ENCODE data around the gene NHEJ1.

The NHEJ1 gene

GRCh38 chr2:219078126-219078525 is 82.5 kb downstream of the NHEJ1 start:
- Histone ChIP-seq H3K4me1 (ENCODE audit: insufficient read depth, low read length) (no peaks in the 10 kb centered on the region), H3K4me3 (ENCODE audit: low read depth in 1 of 2, low read length in 2 of 2) (no peak overlapping the region), H3K9me3 (ENCODE audit: low read length) (no peaks in the 10 kb centered on the region), H3K36me3 (ENCODE audit: insufficient read depth, low read length) (peaks cover 14% of the 10 kb centered on the region), H3K9ac (ENCODE audit: low read length) (no peak overlapping the region), H3K27ac (ENCODE audit: low read depth, low read length) (no peak overlapping the region), H3K27me3 (ENCODE audit: control insufficient read depth in 1 of 2, insufficient read depth in 2 of 2, low read length in 2 of 2) (no peaks in the 10 kb centered on the region)

- Histone ChIP-seq H3K4me3 (ENCODE audit: low read depth in 1 of 2, low read length in 2 of 2) (no peak overlapping the region), H3K4me1 (ENCODE audit: insufficient read depth, low read length) (no peaks in the 10 kb centered on the region), H3K27me3 (ENCODE audit: control insufficient read depth in 1 of 2, insufficient read depth in 2 of 2, low read length in 2 of 2) (no peaks in the 10 kb centered on the region), H3K27ac (ENCODE audit: low read depth, low read length) (no peak overlapping the region), H3K9me3 (ENCODE audit: low read length) (no peaks in the 10 kb centered on the region), H3K36me3 (ENCODE audit: insufficient read depth, low read length) (peaks cover 14% of the 10 kb centered on the region), H3K9ac (ENCODE audit: low read length) (no peak overlapping the region)
Measured at GRCh38 chr2:219076253-219076652, 84.4 kb downstream of the NHEJ1 start.

- H3K4me3 ChIP-seq (ENCODE audit: low read depth in 1 of 2, low read length in 2 of 2), result no peak overlapping the region
- H3K9me3 ChIP-seq (ENCODE audit: low read length), result no peaks in the 10 kb centered on the region
- no peak overlapping the region for H3K9ac ChIP-seq (ENCODE audit: low read length)
- no peaks in the 10 kb centered on the region for H3K27me3 ChIP-seq (ENCODE audit: control insufficient read depth in 1 of 2, insufficient read depth in 2 of 2, low read length in 2 of 2)
- H3K4me1 ChIP-seq (ENCODE audit: insufficient read depth, low read length), result no peaks in the 10 kb centered on the region
- H3K27ac ChIP-seq (ENCODE audit: low read depth, low read length), result no peak overlapping the region
- H3K36me3 ChIP-seq (ENCODE audit: insufficient read depth, low read length), result peaks cover 14% of the 10 kb centered on the region
Measured at GRCh38 chr2:219073413-219074129, 87.0 kb downstream of the NHEJ1 start.

- Histone ChIP-seq H3K9ac (ENCODE audit: low read length) (no peak overlapping the region), H3K9me3 (ENCODE audit: low read length) (no peaks in the 10 kb centered on the region), H3K4me3 (ENCODE audit: low read depth in 1 of 2, low read length in 2 of 2) (no peak overlapping the region), H3K27me3 (ENCODE audit: control insufficient read depth in 1 of 2, insufficient read depth in 2 of 2, low read length in 2 of 2) (no peaks in the 10 kb centered on the region), H3K4me1 (ENCODE audit: insufficient read depth, low read length) (no peaks in the 10 kb centered on the region), H3K36me3 (ENCODE audit: insufficient read depth, low read length) (peaks cover 14% of the 10 kb centered on the region), H3K27ac (ENCODE audit: low read depth, low read length) (no peak overlapping the region)
Measured at GRCh38 chr2:219072741-219073250, 87.8 kb downstream of the NHEJ1 start.

- Histone ChIP-seq H3K27ac (ENCODE audit: low read depth, low read length) (no peak overlapping the region), H3K36me3 (ENCODE audit: insufficient read depth, low read length) (peaks cover 7% of the 10 kb centered on the region), H3K9me3 (ENCODE audit: low read length) (no peaks in the 10 kb centered on the region), H3K27me3 (ENCODE audit: control insufficient read depth in 1 of 2, insufficient read depth in 2 of 2, low read length in 2 of 2) (no peaks in the 10 kb centered on the region), H3K4me1 (ENCODE audit: insufficient read depth, low read length) (no peaks in the 10 kb centered on the region), H3K9ac (ENCODE audit: low read length) (no peak overlapping the region), H3K4me3 (ENCODE audit: low read depth in 1 of 2, low read length in 2 of 2) (no peak overlapping the region)
Measured at GRCh38 chr2:219071131-219071816, 89.3 kb downstream of the NHEJ1 start.

- no peak overlapping the region for H3K27ac ChIP-seq (ENCODE audit: low read depth, low read length)
- H3K9me3 ChIP-seq (ENCODE audit: low read length), result no peaks in the 10 kb centered on the region
- H3K4me3 ChIP-seq (ENCODE audit: low read depth in 1 of 2, low read length in 2 of 2), result no peak overlapping the region
- peaks cover 18 to 29% of the 10 kb centered on the region in 2 donors for H3K27me3 ChIP-seq (ENCODE audit: control insufficient read depth in 1 of 2, insufficient read depth in 2 of 2, low read length in 2 of 2)
- no peaks in the 10 kb centered on the region for H3K36me3 ChIP-seq (ENCODE audit: insufficient read depth, low read length)
- no peak overlapping the region for H3K9ac ChIP-seq (ENCODE audit: low read length)
- H3K4me1 ChIP-seq (ENCODE audit: insufficient read depth, low read length), result no peaks in the 10 kb centered on the region
Measured at GRCh38 chr2:219065484-219065883, 95.1 kb downstream of the NHEJ1 start.

GRCh38 chr2:219062081-219062480 is 98.5 kb downstream of the NHEJ1 start:
- H3K27me3 ChIP-seq (ENCODE audit: control insufficient read depth in 1 of 2, insufficient read depth in 2 of 2, low read length in 2 of 2), result peaks cover 43 to 62% of the 10 kb centered on the region in 2 donors

GRCh38 chr2:219060821-219061791 is 99.5 kb downstream of the NHEJ1 start, which contains the start of gene IHH:
TSS of gene IHH (minus strand) at chr2:219060921. CDS start at chr2:219060467, 454 bp downstream.
- Histone ChIP-seq H3K4me1 (ENCODE audit: insufficient read depth, low read length) (peaks cover 26% of the 10 kb centered on the region), H3K9me3 (ENCODE audit: low read length) (no peaks in the 10 kb centered on the region), H3K4me3 (ENCODE audit: low read depth in 1 of 2, low read length in 2 of 2) (no peak within 1 kb of the TSS), H3K27me3 (ENCODE audit: control insufficient read depth in 1 of 2, insufficient read depth in 2 of 2, low read length in 2 of 2) (peaks cover 53 to 72% of the 10 kb centered on the region in 2 donors), H3K36me3 (ENCODE audit: insufficient read depth, low read length) (no peaks in the 10 kb centered on the region), H3K9ac (ENCODE audit: low read length) (no peak within 1 kb of the TSS), H3K27ac (ENCODE audit: low read depth, low read length) (no peak within 1 kb of the TSS)

More at GRCh38 chr2:219062081-219062480, 98.5 kb downstream of the NHEJ1 start:
- H3K36me3 ChIP-seq (ENCODE audit: insufficient read depth, low read length), result no peaks in the 10 kb centered on the region
- H3K4me3 ChIP-seq (ENCODE audit: low read depth in 1 of 2, low read length in 2 of 2), result no peak overlapping the region
- H3K4me1 ChIP-seq (ENCODE audit: insufficient read depth, low read length), result peaks cover 26% of the 10 kb centered on the region
- no peak overlapping the region for H3K9ac ChIP-seq (ENCODE audit: low read length)
- no peaks in the 10 kb centered on the region for H3K9me3 ChIP-seq (ENCODE audit: low read length)
- H3K27ac ChIP-seq (ENCODE audit: low read depth, low read length), result no peak overlapping the region

GRCh38 chr2:219059725-219060682 is 100.6 kb downstream of the NHEJ1 start:
- H3K9ac ChIP-seq (ENCODE audit: low read length), result no peak overlapping the region
- no peak overlapping the region for H3K4me3 ChIP-seq (ENCODE audit: low read depth in 1 of 2, low read length in 2 of 2)
- peaks cover 53 to 82% of the 10 kb centered on the region in 2 donors for H3K27me3 ChIP-seq (ENCODE audit: control insufficient read depth in 1 of 2, insufficient read depth in 2 of 2, low read length in 2 of 2)
- H3K9me3 ChIP-seq (ENCODE audit: low read length), result no peaks in the 10 kb centered on the region
- H3K27ac ChIP-seq (ENCODE audit: low read depth, low read length), result no peak overlapping the region
- H3K4me1 ChIP-seq (ENCODE audit: insufficient read depth, low read length), result peaks cover 26% of the 10 kb centered on the region
- no peaks in the 10 kb centered on the region for H3K36me3 ChIP-seq (ENCODE audit: insufficient read depth, low read length)

- Histone ChIP-seq H3K27ac (ENCODE audit: low read depth, low read length) (no peak overlapping the region), H3K4me3 (ENCODE audit: low read depth in 1 of 2, low read length in 2 of 2) (no peak overlapping the region)
Measured at GRCh38 chr2:219059375-219059724, 101.3 kb downstream of the NHEJ1 start.

More at GRCh38 chr2:219059375-219059724, 101.3 kb downstream of the NHEJ1 start:
- H3K36me3 ChIP-seq (ENCODE audit: insufficient read depth, low read length), result no peaks in the 10 kb centered on the region
- peaks cover 26% of the 10 kb centered on the region for H3K4me1 ChIP-seq (ENCODE audit: insufficient read depth, low read length)
- no peaks in the 10 kb centered on the region for H3K9me3 ChIP-seq (ENCODE audit: low read length)
- no peak overlapping the region for H3K9ac ChIP-seq (ENCODE audit: low read length)
- peaks cover 53 to 87% of the 10 kb centered on the region in 2 donors for H3K27me3 ChIP-seq (ENCODE audit: control insufficient read depth in 1 of 2, insufficient read depth in 2 of 2, low read length in 2 of 2)
